DOHH2 (cell line): ENCODE data around the gene SMC4.

Source experiments
- CTCF ChIP-seq: fragments of 200-600 bp; sonication (generic); IDR thresholded peaks from one replicate; pipeline ENCODE4 v1.5.1; 2014; ENCODE audit warnings: antibody characterized with exemption, mild to moderate bottlenecking, low read depth, low read length; ENCODE audit not compliant: poor library complexity, severe bottlenecking
- EZH2phosphoT487 ChIP-seq: fragments of 200-600 bp; sonication (generic); IDR thresholded peaks from 2 replicates; pipeline ENCODE4 v1.6.1; 2017; ENCODE audit warnings: borderline replicate concordance, mild to moderate bottlenecking, antibody characterized with exemption, low read length, moderate library complexity, mixed read lengths

- no peak for TF ChIP-seq CTCF
- TF ChIP-seq EZH2phosphoT487: no peak
Observed at GRCh38 chr3:160399125-160400029, at the start of gene SMC4, which contains the start of gene IFT80.
